IPS-18a (cell line): ENCODE data around the gene ZSCAN22.

Experiments used
- H3K27ac ChIP-seq: one replicate; pipeline ENCODE4 v1.5.1; 2013; ENCODE audit warnings: low read length
- H3K27me3 ChIP-seq: one replicate; pipeline ENCODE4 v1.6.1; 2013; ENCODE audit warnings: mild to moderate bottlenecking, low read length; ENCODE audit not compliant: control insufficient read depth, insufficient read depth
- H3K36me3 ChIP-seq: one replicate; pipeline ENCODE4 v1.6.1; 2013; ENCODE audit warnings: low read depth, low read length; ENCODE audit not compliant: control insufficient read depth
- H3K4me1 ChIP-seq: one replicate; pipeline ENCODE4 v1.6.1; 2013; ENCODE audit warnings: low read depth, low read length; ENCODE audit not compliant: control insufficient read depth
- H3K4me3 ChIP-seq: one replicate; pipeline ENCODE4 v1.5.1; 2013; ENCODE audit warnings: low read length
- H3K9ac ChIP-seq: one replicate; pipeline ENCODE4 v1.6.1; 2013; ENCODE audit warnings: mild to moderate bottlenecking, low read length, moderate library complexity
- H3K9me3 ChIP-seq: one replicate; pipeline ENCODE4 v1.6.1; 2013; ENCODE audit warnings: low read depth, low read length; ENCODE audit not compliant: control insufficient read depth

ZSCAN22 gene

GRCh38 chr19:58319241-58319640 lies 7.6 kb upstream of the ZSCAN22 start:
- Histone ChIP-seq H3K27ac (no peak overlapping the region), H3K9ac (no peak overlapping the region), H3K36me3 (peaks cover 11% of the 10 kb centered on the region), H3K27me3 (no peaks in the 10 kb centered on the region), H3K9me3 (no peaks in the 10 kb centered on the region), H3K4me3 (no peak overlapping the region), H3K4me1 (no peaks in the 10 kb centered on the region)

- H3K27ac ChIP-seq: no peak overlapping the region
- no peaks in the 10 kb centered on the region for H3K4me1 ChIP-seq
- no peak overlapping the region for H3K9ac ChIP-seq
- H3K36me3 ChIP-seq: no peaks in the 10 kb centered on the region
- peak overlapping the region; percentile 89 for H3K4me3 ChIP-seq
- H3K9me3 ChIP-seq: no peaks in the 10 kb centered on the region
- H3K27me3 ChIP-seq: no peaks in the 10 kb centered on the region
Observed at GRCh38 chr19:58325311-58326022, 1.3 kb upstream of the ZSCAN22 start.

GRCh38 chr19:58326501-58326913 lies 287 bp upstream of the ZSCAN22 start:
- Histone ChIP-seq H3K4me1 (no peaks in the 10 kb centered on the region), H3K9me3 (no peaks in the 10 kb centered on the region), H3K27ac (no peak overlapping the region), H3K27me3 (no peaks in the 10 kb centered on the region), H3K36me3 (no peaks in the 10 kb centered on the region), H3K4me3 (peak overlapping the region; percentile 89), H3K9ac (peak overlapping the region; percentile 77)

- H3K9me3 ChIP-seq: no peaks in the 10 kb centered on the region
- H3K36me3 ChIP-seq: no peaks in the 10 kb centered on the region
- no peak overlapping the region for H3K9ac ChIP-seq
- no peak overlapping the region for H3K27ac ChIP-seq
- no peak overlapping the region for H3K4me3 ChIP-seq
- H3K4me1 ChIP-seq: no peaks in the 10 kb centered on the region
- H3K27me3 ChIP-seq: no peaks in the 10 kb centered on the region
Observed at GRCh38 chr19:58328999-58329398, 2.2 kb downstream of the ZSCAN22 start.

GRCh38 chr19:58330458-58330857 lies 3.7 kb downstream of the ZSCAN22 start:
- Histone ChIP-seq H3K27ac (no peak overlapping the region), H3K4me1 (no peaks in the 10 kb centered on the region), H3K36me3 (peaks cover 4% of the 10 kb centered on the region), H3K27me3 (no peaks in the 10 kb centered on the region), H3K9me3 (no peaks in the 10 kb centered on the region), H3K9ac (no peak overlapping the region), H3K4me3 (no peak overlapping the region)

- Histone ChIP-seq H3K4me3 (no peak overlapping the region), H3K36me3 (peaks cover 4% of the 10 kb centered on the region), H3K27me3 (no peaks in the 10 kb centered on the region), H3K9ac (no peak overlapping the region), H3K9me3 (no peaks in the 10 kb centered on the region), H3K27ac (no peak overlapping the region), H3K4me1 (no peaks in the 10 kb centered on the region)
Observed at GRCh38 chr19:58332697-58333096, 5.9 kb downstream of the ZSCAN22 start.

GRCh38 chr19:58334691-58335249 lies 8.0 kb downstream of the ZSCAN22 start:
- Histone ChIP-seq H3K4me3 (no peak overlapping the region), H3K36me3 (peaks cover 4% of the 10 kb centered on the region), H3K27me3 (no peaks in the 10 kb centered on the region), H3K9me3 (no peaks in the 10 kb centered on the region), H3K9ac (no peak overlapping the region), H3K27ac (no peak overlapping the region), H3K4me1 (no peaks in the 10 kb centered on the region)

GRCh38 chr19:58335630-58336029 lies 8.8 kb downstream of the ZSCAN22 start:
- no peak overlapping the region for H3K4me3 ChIP-seq
- H3K9me3 ChIP-seq: no peaks in the 10 kb centered on the region
- no peaks in the 10 kb centered on the region for H3K4me1 ChIP-seq
- H3K27ac ChIP-seq: no peak overlapping the region
- H3K36me3 ChIP-seq: peaks cover 7% of the 10 kb centered on the region
- H3K9ac ChIP-seq: no peak overlapping the region
- no peaks in the 10 kb centered on the region for H3K27me3 ChIP-seq

GRCh38 chr19:58336216-58336615 lies 9.4 kb downstream of the ZSCAN22 start:
- no peaks in the 10 kb centered on the region for H3K9me3 ChIP-seq

GRCh38 chr19:58336820-58337219 lies 10.0 kb downstream of the ZSCAN22 start:
- Histone ChIP-seq H3K27ac (no peak overlapping the region), H3K4me1 (no peaks in the 10 kb centered on the region), H3K27me3 (no peaks in the 10 kb centered on the region), H3K9me3 (no peaks in the 10 kb centered on the region), H3K36me3 (peaks cover 7% of the 10 kb centered on the region), H3K4me3 (no peak overlapping the region), H3K9ac (no peak overlapping the region)

More at GRCh38 chr19:58336216-58336615, 9.4 kb downstream of the ZSCAN22 start:
- no peak overlapping the region for H3K9ac ChIP-seq
- H3K27me3 ChIP-seq: no peaks in the 10 kb centered on the region
- no peak overlapping the region for H3K27ac ChIP-seq
- peaks cover 7% of the 10 kb centered on the region for H3K36me3 ChIP-seq
- no peak overlapping the region for H3K4me3 ChIP-seq
- no peaks in the 10 kb centered on the region for H3K4me1 ChIP-seq

- H3K9ac ChIP-seq: no peak overlapping the region
- H3K27ac ChIP-seq: no peak overlapping the region
- no peaks in the 10 kb centered on the region for H3K27me3 ChIP-seq
- H3K4me3 ChIP-seq: no peak overlapping the region
- no peaks in the 10 kb centered on the region for H3K4me1 ChIP-seq
- no peaks in the 10 kb centered on the region for H3K9me3 ChIP-seq
- peaks cover 7% of the 10 kb centered on the region for H3K36me3 ChIP-seq
Observed at GRCh38 chr19:58338336-58338735, 11.5 kb downstream of the ZSCAN22 start.
